H9 (cell line): ENCODE data around the gene ZNF654. TPM values are rescaled to one million over a fixed set of nuclear protein-coding genes. Genes with fewer than 3 reads are reported as not detected.

Experiments used
- DNase-seq: peaks from one replicate; pipeline ENCODE4 v3.0.0-alpha.2; 2017
- H2AFZ ChIP-seq: one replicate; pipeline ENCODE4 v1.6.1; 2013; ENCODE audit warnings: mild to moderate bottlenecking, low read length, control low read depth, moderate library complexity
- H2AK5ac ChIP-seq: 2 replicates; pipeline ENCODE4 v1.6.1; 2013; ENCODE audit warnings: low read length, control low read depth, mixed read lengths; ENCODE audit not compliant: insufficient read length
- H2BK120ac ChIP-seq: one replicate; pipeline ENCODE4 v1.6.1; 2013; ENCODE audit warnings: low read depth, mild to moderate bottlenecking, low read length, control low read depth, inconsistent platforms; ENCODE audit not compliant: poor library complexity, severe bottlenecking
- H2BK12ac ChIP-seq: 2 replicates; pipeline ENCODE4 v1.6.1; 2013; ENCODE audit warnings: low read length, control low read depth, mixed read lengths, low read depth; ENCODE audit not compliant: insufficient read length
- H2BK15ac ChIP-seq: 2 replicates; pipeline ENCODE4 v1.6.1; 2013; ENCODE audit warnings: low read depth, low read length, control low read depth
- H2BK20ac ChIP-seq: one replicate; pipeline ENCODE4 v1.6.1; 2013; ENCODE audit warnings: low read depth, mild to moderate bottlenecking, low read length, control low read depth, inconsistent platforms; ENCODE audit not compliant: poor library complexity, severe bottlenecking
- H2BK5ac ChIP-seq: 2 replicates; pipeline ENCODE4 v1.6.1; 2013; ENCODE audit warnings: low read length, control low read depth, mixed read lengths; ENCODE audit not compliant: insufficient read length
- H3K14ac ChIP-seq: 2 replicates; pipeline ENCODE4 v1.6.1; 2013; ENCODE audit warnings: low read length, control low read depth; ENCODE audit not compliant: insufficient read depth
- H3K18ac ChIP-seq: 2 replicates; pipeline ENCODE4 v1.6.1; 2013; ENCODE audit warnings: low read depth, mild to moderate bottlenecking, mixed read lengths, low read length, control low read depth; ENCODE audit not compliant: insufficient read length
- H3K23ac ChIP-seq: 2 replicates; pipeline ENCODE4 v1.6.1; 2013; ENCODE audit warnings: low read length, control low read depth, mixed read lengths, low read depth; ENCODE audit not compliant: insufficient read length
- H3K23me2 ChIP-seq: 2 replicates; pipeline ENCODE4 v1.6.1; 2013; ENCODE audit warnings: low read depth, mild to moderate bottlenecking, mixed read lengths, low read length, control low read depth; ENCODE audit not compliant: insufficient read length, poor library complexity, severe bottlenecking
- H3K27ac ChIP-seq: 2 replicates; pipeline ENCODE4 v1.5.1; 2013; ENCODE audit warnings: low read length, control low read depth, mixed read lengths, low read depth; ENCODE audit not compliant: insufficient read length
- H3K27me3 ChIP-seq: 2 replicates; pipeline ENCODE4 v1.6.1; 2013; ENCODE audit warnings: low read length, control low read depth, inconsistent platforms; ENCODE audit not compliant: insufficient read depth
- H3K4ac ChIP-seq: 2 replicates; pipeline ENCODE4 v1.6.1; 2013; ENCODE audit warnings: low read depth, mild to moderate bottlenecking, control low read depth, inconsistent platforms, low read length, moderate library complexity
- H3K4me1 ChIP-seq: 2 replicates; pipeline ENCODE4 v1.6.1; 2013; ENCODE audit warnings: low read length, control low read depth, inconsistent platforms; ENCODE audit not compliant: insufficient read depth
- H3K4me2 ChIP-seq: 2 replicates; pipeline ENCODE4 v1.6.1; 2013; ENCODE audit warnings: low read length, control low read depth, mixed read lengths; ENCODE audit not compliant: insufficient read length, insufficient read depth
- H3K56ac ChIP-seq: 2 replicates; pipeline ENCODE4 v1.6.1; 2013; ENCODE audit warnings: low read depth, mild to moderate bottlenecking, mixed read lengths, low read length, control low read depth; ENCODE audit not compliant: insufficient read length
- H3K79me1 ChIP-seq: 2 replicates; pipeline ENCODE4 v1.6.1; 2013; ENCODE audit warnings: low read depth, mild to moderate bottlenecking, moderate library complexity, low read length, control low read depth, inconsistent platforms; ENCODE audit not compliant: insufficient read depth, poor library complexity, severe bottlenecking
- H3K79me2 ChIP-seq: 2 replicates; pipeline ENCODE4 v1.6.1; 2013; ENCODE audit warnings: low read length, control low read depth, inconsistent platforms; ENCODE audit not compliant: insufficient read depth
- H3K9ac ChIP-seq: 2 replicates; pipeline ENCODE4 v1.6.1; 2013; ENCODE audit warnings: low read length, control low read depth, mixed read lengths; ENCODE audit not compliant: insufficient read length; ENCODE audit errors: extremely low read depth
- H3K9me3 ChIP-seq: one replicate; pipeline ENCODE4 v1.6.1; 2013; ENCODE audit warnings: low read depth, low read length, inconsistent platforms; ENCODE audit not compliant: control insufficient read depth
- H3T11ph ChIP-seq: one replicate; pipeline ENCODE4 v1.6.1; 2013; ENCODE audit warnings: mild to moderate bottlenecking, low read length, control low read depth, inconsistent platforms
- H4K20me1 ChIP-seq: one replicate; pipeline ENCODE4 v1.6.1; 2013; ENCODE audit not compliant: control insufficient read depth, insufficient read length, insufficient read depth
- H4K5ac ChIP-seq: 2 replicates; pipeline ENCODE4 v1.6.1; 2013; ENCODE audit warnings: low read depth, mild to moderate bottlenecking, mixed read lengths, low read length, control low read depth; ENCODE audit not compliant: insufficient read length
- H4K8ac ChIP-seq: replicated peaks from 2 replicates; pipeline ENCODE4 v1.6.1; 2013; ENCODE audit warnings: low read length, control low read depth, mixed read lengths, low read depth; ENCODE audit not compliant: insufficient read length
- H4K91ac ChIP-seq: 2 replicates; pipeline ENCODE4 v1.6.1; 2013; ENCODE audit warnings: low read depth, mild to moderate bottlenecking, moderate library complexity, mixed read lengths, low read length, control low read depth; ENCODE audit not compliant: insufficient read length
- H3K27ac Mint-ChIP-seq, 3 experiments: 2 replicates in 2 of 3; 3 replicates in 1 of 3; pipeline ENCODE4 v1.8.0; 2020 to 2021; ENCODE audit warnings: mixed read lengths in 3 of 3, mild to moderate bottlenecking in 1 of 3, moderate library complexity in 1 of 3
- H3K27me3 Mint-ChIP-seq: 2 replicates; pipeline ENCODE4 v1.8.0; 2021; ENCODE audit warnings: low read depth, mild to moderate bottlenecking, moderate library complexity, mixed read lengths
- H3K36me3 Mint-ChIP-seq, 3 experiments: 2 replicates in 2 of 3; 3 replicates in 1 of 3; pipeline ENCODE4 v1.8.0; 2020 to 2021; ENCODE audit warnings: low read depth in 3 of 3, mixed read lengths in 3 of 3; ENCODE audit not compliant: insufficient read depth in 1 of 3
- H3K4me1 Mint-ChIP-seq, 2 experiments: 2 replicates each; pipeline ENCODE4 v1.8.0; 2020; ENCODE audit warnings: mixed read lengths in 2 of 2
- H3K4me3 Mint-ChIP-seq, 2 experiments: 2 replicates in 1 of 2; 3 replicates in 1 of 2; pipeline ENCODE4 v1.8.0; 2020 to 2021; ENCODE audit warnings: mild to moderate bottlenecking in 2 of 2, mixed read lengths in 2 of 2, moderate library complexity in 1 of 2
- H3K9me3 Mint-ChIP-seq, 2 experiments: 2 replicates in 1 of 2; 3 replicates in 1 of 2; pipeline ENCODE4 v1.8.0; 2020; ENCODE audit warnings: mild to moderate bottlenecking in 2 of 2, mixed read lengths in 2 of 2, moderate library complexity in 1 of 2
- WGBS: extraction: QIAGEN DNeasy Blood & Tissue Kit; methylation state at CpG from one replicate; pipeline ENCODE4 v1.1.7; 2013; ENCODE audit warnings: missing lambda C conversion rate, low lambda C conversion rate, mixed read lengths; ENCODE audit not compliant: insufficient read length; ENCODE audit errors: extremely low coverage; 5-methylcytosine and 5-hydroxymethylcytosine counted together
- total RNA-seq: library from RNA; stranded (reverse); gene quantifications from 2 replicates; pipeline ENCODE4 v1.2.1, GENCODE V29; 2021
- TF ChIP-seq, protein P1 (sequence below): fragments of 200-600 bp; sonication (generic); conservative IDR thresholded peaks from 3 replicates; pipeline ENCODE4 v1.8.0; 2021; ENCODE audit warnings: antibody characterized with exemption, mild to moderate bottlenecking

The ZNF654 gene
- total RNA-seq, 1 experiment from 2014 or later: 8.7 TPM

DNA sequence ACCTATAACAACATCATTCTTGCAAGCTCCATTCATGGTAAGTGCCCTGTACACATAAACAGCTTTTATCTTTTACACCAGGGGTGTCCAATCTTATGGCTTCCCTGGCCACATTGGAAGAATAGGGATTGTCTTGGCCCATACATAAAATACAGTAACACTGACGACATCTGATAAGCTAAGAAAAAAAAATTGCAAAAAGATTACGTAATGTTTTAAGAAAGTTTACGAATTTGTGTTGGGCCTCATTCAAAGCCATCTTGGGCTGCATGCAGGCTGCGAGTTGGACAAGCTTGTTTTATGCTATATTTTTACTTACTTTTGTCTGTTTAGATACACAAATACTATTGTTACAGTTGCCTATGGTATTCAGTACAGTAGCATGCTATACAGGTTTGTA is 31.6 kb downstream of the ZNF654 start:
- Mint-ChIP-seq H3K9me3 (peaks cover 0 to 4% of the 10 kb centered on the region in 2 experiments; a peak in 1 of 5 replicates), H3K4me1 (no peaks in the 10 kb centered on the region), H3K27ac (no peak overlapping the region), H3K27me3 (no peaks in the 10 kb centered on the region), H3K36me3 (peaks cover 10 to 28% (median 19%) of the 10 kb centered on the region in 3 experiments; a peak in 6 of 7 replicates), H3K4me3 (no peak overlapping the region)
- no peak for DNase-seq
- no peak overlapping the region for H3K23ac ChIP-seq
- no peak overlapping the region for H2AFZ ChIP-seq
- H2BK20ac ChIP-seq: no peak overlapping the region
- no peak overlapping the region for H3K27ac ChIP-seq
- no peak overlapping the region for H2BK120ac ChIP-seq
- H4K91ac ChIP-seq: no peak overlapping the region
- H3K56ac ChIP-seq: no peak overlapping the region
- H2BK5ac ChIP-seq: no peak overlapping the region
- TF ChIP-seq, protein P1, sequence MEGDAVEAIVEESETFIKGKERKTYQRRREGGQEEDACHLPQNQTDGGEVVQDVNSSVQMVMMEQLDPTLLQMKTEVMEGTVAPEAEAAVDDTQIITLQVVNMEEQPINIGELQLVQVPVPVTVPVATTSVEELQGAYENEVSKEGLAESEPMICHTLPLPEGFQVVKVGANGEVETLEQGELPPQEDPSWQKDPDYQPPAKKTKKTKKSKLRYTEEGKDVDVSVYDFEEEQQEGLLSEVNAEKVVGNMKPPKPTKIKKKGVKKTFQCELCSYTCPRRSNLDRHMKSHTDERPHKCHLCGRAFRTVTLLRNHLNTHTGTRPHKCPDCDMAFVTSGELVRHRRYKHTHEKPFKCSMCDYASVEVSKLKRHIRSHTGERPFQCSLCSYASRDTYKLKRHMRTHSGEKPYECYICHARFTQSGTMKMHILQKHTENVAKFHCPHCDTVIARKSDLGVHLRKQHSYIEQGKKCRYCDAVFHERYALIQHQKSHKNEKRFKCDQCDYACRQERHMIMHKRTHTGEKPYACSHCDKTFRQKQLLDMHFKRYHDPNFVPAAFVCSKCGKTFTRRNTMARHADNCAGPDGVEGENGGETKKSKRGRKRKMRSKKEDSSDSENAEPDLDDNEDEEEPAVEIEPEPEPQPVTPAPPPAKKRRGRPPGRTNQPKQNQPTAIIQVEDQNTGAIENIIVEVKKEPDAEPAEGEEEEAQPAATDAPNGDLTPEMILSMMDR: no peak
- no peak overlapping the region for H2AK5ac ChIP-seq
- H3K4ac ChIP-seq: no peak overlapping the region
- H4K20me1 ChIP-seq: no peaks in the 10 kb centered on the region
- H3K4me2 ChIP-seq: no peak overlapping the region
- no peak overlapping the region for H3K18ac ChIP-seq
- H3K79me2 ChIP-seq: no peaks in the 10 kb centered on the region
- no peaks in the 10 kb centered on the region for H3K4me1 ChIP-seq
- H3K27me3 ChIP-seq: no peaks in the 10 kb centered on the region
- H3K79me1 ChIP-seq: no peaks in the 10 kb centered on the region
- H2BK12ac ChIP-seq: no peak overlapping the region
- H2BK15ac ChIP-seq: no peak overlapping the region
- H4K5ac ChIP-seq: no peak overlapping the region
- H3T11ph ChIP-seq: no peak overlapping the region
- no peak overlapping the region for H3K14ac ChIP-seq
- H3K23me2 ChIP-seq: no peaks in the 10 kb centered on the region
- H4K8ac ChIP-seq: no peak overlapping the region
- H3K9ac ChIP-seq: no peak overlapping the region
- no CpG with 5 or more reads among the region's 4 CpGs for WGBS
- no peaks in the 10 kb centered on the region for H3K9me3 ChIP-seq
